ENCODE results near the gene SPATA9. TPM values are rescaled to one million over a fixed set of nuclear protein-coding genes. Genes with fewer than 3 reads are reported as not detected.

SPATA9 gene
- total and polyA plus RNA-seq, 2 of the 13 experiments (the other 11 are each of a cell fraction or from before 2014, with no cell fraction given): not detected

GRCh38 chr5:95730730-95731570 lies 48.2 kb upstream of the SPATA9 start, which contains the start of gene RHOBTB3 (continued):
- TF ChIP-seq HOXD1 (CRISPR knock-in tag; IDR thresholded peaks at IDR 0.05) (no peak), TP53 (CRISPR knock-in tag; conservative IDR thresholded peaks at IDR 0.05) (no peak), AHDC1 (CRISPR knock-in tag; IDR thresholded peaks at IDR 0.05; ENCODE audit: borderline replicate concordance) (0 out of 2 replicates have a peak, but pooled peaks have one; percentile 30), ZGPAT (CRISPR knock-in tag; IDR thresholded peaks at IDR 0.05) (0 out of 2 replicates have a peak, but pooled peaks have one; percentile 34), ZNF619 (CRISPR knock-in tag; IDR thresholded peaks at IDR 0.05) (no peak; the same call in 1 of the 2 replicates), MAX (IDR thresholded peaks at IDR 0.05) (peak; percentile 66), PLSCR1 (CRISPR knock-in tag; IDR thresholded peaks at IDR 0.05; ENCODE audit: borderline replicate concordance) (no peak), ZNF121 (CRISPR knock-in tag; IDR thresholded peaks at IDR 0.05) (no peak; the same call in 1 of the 2 replicates), KDM5A (IDR thresholded peaks at IDR 0.05; ENCODE audit: borderline replicate concordance, low read length) (peak; percentile 49; the same call in 1 of the 2 replicates), ZBED4 (CRISPR knock-in tag; IDR thresholded peaks at IDR 0.05; ENCODE audit: borderline replicate concordance) (no peak), PAX8 (CRISPR knock-in tag; IDR thresholded peaks at IDR 0.05; ENCODE audit: borderline replicate concordance) (no peak), NCOA2 (CRISPR knock-in tag; IDR thresholded peaks at IDR 0.05) (peak; percentile 43; the same call in 1 of the 2 replicates), ZBTB25 (CRISPR knock-in tag; IDR thresholded peaks at IDR 0.05) (peak; percentile 96), CBX2 (IDR thresholded peaks at IDR 0.05; ENCODE audit: low read depth, low read length) (no peak; the same call in 1 of the 2 replicates), CBX2 (CRISPR knock-in tag; IDR thresholded peaks at IDR 0.05; ENCODE audit: low read depth) (no peak)
